SK-N-MC (cell line): Measurements from ENCODE around the gene PPIF.

Experiments used
- EZH2 ChIP-seq: fragments of 200-600 bp; sonication (generic); IDR thresholded peaks from one replicate; pipeline ENCODE4 v1.6.1; 2017; ENCODE audit warnings: antibody characterized with exemption
- POLR2AphosphoS5 ChIP-seq: IDR thresholded peaks from 2 replicates; pipeline ENCODE4 v1.6.1; 2012; ENCODE audit warnings: mild to moderate bottlenecking, low read depth, low read length, borderline replicate concordance

DNA sequence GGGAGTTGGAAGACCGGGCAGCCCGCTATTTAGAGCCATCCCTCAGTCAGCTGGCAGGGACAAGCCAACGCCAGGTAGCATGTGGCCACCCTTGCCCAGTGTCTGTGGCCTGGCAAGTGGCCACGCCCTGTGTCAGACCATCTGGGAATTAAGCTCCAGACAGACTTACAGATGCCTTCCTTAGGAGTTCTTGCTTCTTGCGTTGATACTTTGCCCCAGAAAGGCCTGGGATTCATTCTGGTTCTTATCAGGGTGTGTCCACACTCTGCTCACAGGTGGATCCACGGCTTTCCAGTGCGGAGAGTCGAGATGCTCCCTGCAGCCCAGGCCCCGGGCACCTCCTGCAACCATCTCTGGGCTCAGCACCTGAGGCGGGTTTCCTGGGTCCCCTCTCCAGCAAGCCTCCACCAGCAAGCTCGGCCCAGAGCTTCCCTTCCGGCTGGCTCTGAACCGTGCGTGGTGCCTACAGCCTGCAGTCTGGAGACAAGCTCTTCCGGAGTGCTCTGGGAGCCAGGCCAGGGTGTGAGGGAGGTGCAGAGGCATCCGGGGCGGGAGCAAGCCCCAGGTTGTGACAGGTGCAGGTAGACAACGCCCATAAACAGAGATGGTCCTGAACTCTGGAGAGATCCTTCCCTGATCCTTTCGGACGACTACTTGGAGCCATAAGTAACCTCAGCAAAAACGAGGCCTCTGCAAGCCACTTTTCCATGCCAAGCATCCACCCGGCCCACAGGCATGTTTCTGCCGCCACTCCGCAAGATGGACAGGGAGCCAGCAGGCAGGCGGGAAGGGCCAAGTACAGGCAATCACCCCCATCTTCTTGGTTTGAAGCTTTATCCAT is 32.3 kb upstream of the PPIF start:
- TF ChIP-seq POLR2AphosphoS5: no peak
- no peak for TF ChIP-seq EZH2
